Coronary artery (tissue), 2 donors: ENCODE data around the gene GJA1.
"Not testable (repeated sequence)": the region's sequence is repeated elsewhere in the genome, so short reads cannot be mapped to it uniquely, and the experiment has no call there.

Experiments used
- DNase-seq: peaks from one replicate; pipeline ENCODE4 v3.0.0-alpha.2; 2017; ENCODE audit warnings: low spot score
- H3K27ac ChIP-seq, 2 donors: fragments of 200-600 bp; sonication (generic); one replicate each; pipeline ENCODE4 v1.5.1; 2016 to 2019
- H3K4me3 ChIP-seq: fragments of 200-600 bp; sonication (generic); 2 replicates; pipeline ENCODE4 v1.5.1; 2016; ENCODE audit warnings: mild to moderate bottlenecking, moderate library complexity
- CTCF ChIP-seq: fragments of 200-600 bp; sonication (generic); IDR thresholded peaks from one replicate; pipeline ENCODE4 v1.5.1; 2019; ENCODE audit warnings: antibody characterized with exemption

The GJA1 gene

GRCh38 chr6:121430514-121431460 lies 4.7 kb upstream of the GJA1 start:
- H3K27ac ChIP-seq: no peak overlapping the region
- TF ChIP-seq CTCF: peak; percentile 55
- no peak for DNase-seq
- H3K4me3 ChIP-seq: no peak overlapping the region

- DNase-seq, H3K27ac ChIP-seq: not testable (repeated sequence)
Measured at GRCh38 chr6:121431776-121432175, 3.7 kb upstream of the GJA1 start.

GRCh38 chr6:121434037-121434770 lies 1.2 kb upstream of the GJA1 start:
- DNase-seq: no peak
- no peak for TF ChIP-seq CTCF
- Histone ChIP-seq H3K4me3 (no peak overlapping the region), H3K27ac (peak overlapping the region in 1 of 2 donors; percentile 50)

More at GRCh38 chr6:121431776-121432175, 3.7 kb upstream of the GJA1 start:
- not testable (repeated sequence) for H3K4me3 ChIP-seq

- no peak for TF ChIP-seq CTCF
- DNase-seq: no peak
- H3K27ac ChIP-seq: peak overlapping the region; percentile 93 to 95
- peak overlapping the region; percentile 80 for H3K4me3 ChIP-seq
Measured at GRCh38 chr6:121436274-121436857, 920 bp downstream of the GJA1 start.

GRCh38 chr6:121436960-121437850 lies 1.8 kb downstream of the GJA1 start:
- no peak for TF ChIP-seq CTCF
- H3K4me3 ChIP-seq: peak overlapping the region; percentile 80
- DNase-seq: no peak
- H3K27ac ChIP-seq: peak overlapping the region; percentile 93 to 95

GRCh38 chr6:121437851-121438651 lies 2.6 kb downstream of the GJA1 start:
- no peak for TF ChIP-seq CTCF
- peak overlapping the region; percentile 93 to 95 for H3K27ac ChIP-seq
- DNase-seq: no peak
- H3K4me3 ChIP-seq: peak overlapping the region; percentile 80
